Spleen (tissue), 7 donors: ENCODE results near the gene PAX7.

Experiments used
- CTCF ChIP-seq, 11 experiments: fragments of 200-600 bp in 7 of 11; fragments of 450-650 bp in 4 of 11; sonication (generic) in 4 of 11; IDR thresholded peaks in 8 of 11; conservative IDR thresholded peaks in 3 of 11; 1 replicate in 7 of 11; 2 replicates in 4 of 11; pipeline versions ENCODE4 v1.4.0 to v1.8.0; 2016 to 2021; ENCODE audit warnings: antibody characterized with exemption in 11 of 11, inconsistent platforms in 4 of 11, mild to moderate bottlenecking in 1 of 11
- POLR2A ChIP-seq, 3 donors: fragments of 450-650 bp; IDR thresholded peaks; one replicate each; pipeline ENCODE4 v1.5.1; 2017; ENCODE audit warnings: antibody characterized with exemption in 3 of 3, mild to moderate bottlenecking in 1 of 3
- POLR2AphosphoS5 ChIP-seq, 3 donors: sonication (generic); formaldehyde crosslinking; IDR thresholded peaks; one replicate each; pipeline ENCODE4 v1.5.1; 2017; ENCODE audit warnings: antibody characterized with exemption in 3 of 3
- donor health status: DM: no; HTN: no; CAD: no; lungs with moderate emphysema.
- donor health status: DM: no; HTN: no; CAD: no.
- donor health status: DM: no; HTN: no; CAD: no.

GRCh38 chr1:18647681-18648214 is 17.1 kb downstream of the PAX7 start:
- TF ChIP-seq CTCF (IDR thresholded peaks at IDR 0.05 in 8 of 11, conservative IDR thresholded peaks at IDR 0.05 in 3 of 11) (no peak), POLR2AphosphoS5 (IDR thresholded peaks at IDR 0.05) (no peak), POLR2A (IDR thresholded peaks at IDR 0.05) (no peak)
